HEK293 (cell line): ENCODE results near the gene TOPORS.

Experiments
- CTCF ChIA-PET: fragments of 350-600 bp; formaldehyde crosslinking; extraction: SDS; loops from one replicate; lab custom pipeline; 2021; ENCODE audit warnings: antibody characterized with exemption; lab: Yijun Ruan, JAX
- POLR2A ChIA-PET: fragments of 300-600 bp; formaldehyde crosslinking; extraction: SDS; loops from one replicate; lab custom pipeline; 2020; ENCODE audit warnings: antibody characterized with exemption, inconsistent platforms; lab: Yijun Ruan, JAX
- H3K27ac ChIP-seq: fragments of 200-500 bp; sonication (Bioruptor generic); 2 replicates; pipeline ENCODE4 v1.5.1; 2014; ENCODE audit warnings: low read depth, low read length, control low read depth, inconsistent platforms; ENCODE audit errors: extremely low read depth
- H3K36me3 ChIP-seq, 2 experiments: fragments of 200-500 bp in 1 of 2; sonication (Bioruptor generic) in 1 of 2; 1 replicate in 1 of 2; 2 replicates in 1 of 2; pipeline ENCODE4 v1.5.1; 2014 to 2017; ENCODE audit warnings: inconsistent platforms in 2 of 2, low read length in 2 of 2; ENCODE audit not compliant: control insufficient read depth in 2 of 2, insufficient read depth in 1 of 2
- H3K4me1 ChIP-seq: fragments of 200-500 bp; sonication (Bioruptor generic); 2 replicates; pipeline ENCODE4 v1.5.1; 2014; ENCODE audit warnings: mild to moderate bottlenecking, low read length, inconsistent platforms; ENCODE audit not compliant: control insufficient read depth, insufficient read depth
- H3K4me3 ChIP-seq: 2 replicates; pipeline ENCODE4 v1.5.1; 2011; ENCODE audit warnings: low read depth, mild to moderate bottlenecking, control low read depth, low read length, moderate library complexity
- H3K9me3 ChIP-seq: fragments of 200-500 bp; sonication (Bioruptor generic); 2 replicates; pipeline ENCODE4 v1.5.1; 2014; ENCODE audit warnings: low read depth, low read length, inconsistent platforms; ENCODE audit not compliant: control insufficient read depth, insufficient read depth
- IKZF3 ChIP-seq: fragments of 450-650 bp; IDR thresholded peaks from 2 replicates; pipeline ENCODE4 v1.5.0; 2018; ENCODE audit warnings: missing biosample characterization, mild to moderate bottlenecking, missing genetic modification characterization, moderate library complexity
- INSM2 ChIP-seq: fragments of 450-650 bp; formaldehyde crosslinking; IDR thresholded peaks from 2 replicates; pipeline ENCODE4 v1.5.1; 2016; ENCODE audit warnings: missing biosample characterization, missing genetic modification characterization
- MYNN ChIP-seq: fragments of 450-650 bp; formaldehyde crosslinking; IDR thresholded peaks from 2 replicates; pipeline ENCODE4 v1.5.1; 2016; ENCODE audit warnings: missing biosample characterization, missing genetic modification characterization, borderline replicate concordance
- MZF1 ChIP-seq: fragments of 450-650 bp; formaldehyde crosslinking; IDR thresholded peaks from 2 replicates; pipeline ENCODE4 v1.5.1; 2017; ENCODE audit warnings: missing biosample characterization, missing genetic modification characterization, borderline replicate concordance
- PBX3 ChIP-seq: sonication (generic); formaldehyde crosslinking; IDR thresholded peaks from 2 replicates; pipeline ENCODE4 v1.8.1; 2022; ENCODE audit warnings: mild to moderate bottlenecking, moderate library complexity, missing genetic modification reagents
- PRDM1 ChIP-seq: fragments of 450-650 bp; formaldehyde crosslinking; IDR thresholded peaks from 2 replicates; pipeline ENCODE4; 2016; ENCODE audit warnings: missing biosample characterization, missing genetic modification characterization
- SCRT1 ChIP-seq: fragments of 450-650 bp; formaldehyde crosslinking; IDR thresholded peaks from 2 replicates; pipeline ENCODE4 v1.5.1; 2016; ENCODE audit warnings: missing biosample characterization, missing genetic modification characterization, borderline replicate concordance
- SCRT2 ChIP-seq: fragments of 450-650 bp; formaldehyde crosslinking; IDR thresholded peaks from 2 replicates; pipeline ENCODE4 v1.5.1; 2016; ENCODE audit warnings: missing biosample characterization, missing genetic modification characterization
- ZNF140 ChIP-seq: fragments of 450-650 bp; formaldehyde crosslinking; IDR thresholded peaks from 2 replicates; pipeline ENCODE4 v1.5.1; 2016; ENCODE audit warnings: missing biosample characterization, missing genetic modification characterization
- ZNF174 ChIP-seq: fragments of 450-650 bp; formaldehyde crosslinking; IDR thresholded peaks from 2 replicates; pipeline ENCODE4 v1.5.0; 2017; ENCODE audit warnings: missing biosample characterization, mild to moderate bottlenecking, missing genetic modification characterization
- ZNF175 ChIP-seq: fragments of 450-650 bp; formaldehyde crosslinking; IDR thresholded peaks from 2 replicates; pipeline ENCODE4 v1.5.1; 2016; ENCODE audit warnings: missing biosample characterization, missing genetic modification characterization
- ZNF19 ChIP-seq: fragments of 450-650 bp; formaldehyde crosslinking; IDR thresholded peaks from 2 replicates; pipeline ENCODE4; 2016; ENCODE audit warnings: missing biosample characterization, missing genetic modification characterization, low read depth
- ZNF335 ChIP-seq: fragments of 450-650 bp; formaldehyde crosslinking; conservative IDR thresholded peaks from 2 replicates; pipeline ENCODE4 v1.5.1; 2016; ENCODE audit warnings: missing biosample characterization, missing genetic modification characterization
- ZNF366 ChIP-seq: fragments of 450-650 bp; formaldehyde crosslinking; conservative IDR thresholded peaks from 2 replicates; pipeline ENCODE4 v1.5.1; 2016; ENCODE audit warnings: missing biosample characterization, missing genetic modification characterization
- ZNF530 ChIP-seq: fragments of 450-650 bp; formaldehyde crosslinking; IDR thresholded peaks from 2 replicates; pipeline ENCODE4 v1.5.1; 2016; ENCODE audit warnings: low read depth, missing biosample characterization, missing genetic modification characterization
- ZNF555 ChIP-seq: fragments of 450-650 bp; formaldehyde crosslinking; conservative IDR thresholded peaks from 2 replicates; pipeline ENCODE4 v1.5.1; 2017; ENCODE audit warnings: missing biosample characterization, mild to moderate bottlenecking, missing genetic modification characterization, inconsistent platforms
- ZNF585B ChIP-seq: fragments of 450-650 bp; formaldehyde crosslinking; IDR thresholded peaks from 2 replicates; pipeline ENCODE4 v1.5.1; 2016; ENCODE audit warnings: missing biosample characterization, missing genetic modification characterization
- TF ChIP-seq, protein P1 (sequence below): fragments of 450-650 bp; formaldehyde crosslinking; IDR thresholded peaks from 2 replicates; pipeline ENCODE4 v1.5.1; 2017; ENCODE audit warnings: missing biosample characterization, mild to moderate bottlenecking, missing genetic modification characterization, moderate library complexity
- TF ChIP-seq, protein P2 (sequence below): fragments of 450-650 bp; formaldehyde crosslinking; IDR thresholded peaks from 2 replicates; pipeline ENCODE4; 2016; ENCODE audit warnings: missing biosample characterization, missing genetic modification characterization

TOPORS gene

GRCh38 chr9:32574858-32575257 lies 22.5 kb upstream of the TOPORS start:
- no peak for TF ChIP-seq ZNF530
- TF ChIP-seq, protein P1, sequence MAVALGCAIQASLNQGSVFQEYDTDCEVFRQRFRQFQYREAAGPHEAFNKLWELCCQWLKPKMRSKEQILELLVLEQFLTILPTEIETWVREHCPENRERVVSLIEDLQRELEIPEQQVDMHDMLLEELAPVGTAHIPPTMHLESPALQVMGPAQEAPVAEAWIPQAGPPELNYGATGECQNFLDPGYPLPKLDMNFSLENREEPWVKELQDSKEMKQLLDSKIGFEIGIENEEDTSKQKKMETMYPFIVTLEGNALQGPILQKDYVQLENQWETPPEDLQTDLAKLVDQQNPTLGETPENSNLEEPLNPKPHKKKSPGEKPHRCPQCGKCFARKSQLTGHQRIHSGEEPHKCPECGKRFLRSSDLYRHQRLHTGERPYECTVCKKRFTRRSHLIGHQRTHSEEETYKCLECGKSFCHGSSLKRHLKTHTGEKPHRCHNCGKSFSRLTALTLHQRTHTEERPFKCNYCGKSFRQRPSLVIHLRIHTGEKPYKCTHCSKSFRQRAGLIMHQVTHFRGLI (tag by site-specific recombination) = no peak
- TF ChIP-seq ZNF366 (tag by site-specific recombination) = no peak
- no peak for TF ChIP-seq ZNF175 (tag by site-specific recombination)
- TF ChIP-seq SCRT2 (tag by site-specific recombination) = no peak
- no peak for TF ChIP-seq IKZF3 (tag by site-specific recombination)
- TF ChIP-seq ZNF174 (tag by site-specific recombination) = no peak
- TF ChIP-seq PRDM1 (tag by site-specific recombination) = no peak
- TF ChIP-seq, protein P2, sequence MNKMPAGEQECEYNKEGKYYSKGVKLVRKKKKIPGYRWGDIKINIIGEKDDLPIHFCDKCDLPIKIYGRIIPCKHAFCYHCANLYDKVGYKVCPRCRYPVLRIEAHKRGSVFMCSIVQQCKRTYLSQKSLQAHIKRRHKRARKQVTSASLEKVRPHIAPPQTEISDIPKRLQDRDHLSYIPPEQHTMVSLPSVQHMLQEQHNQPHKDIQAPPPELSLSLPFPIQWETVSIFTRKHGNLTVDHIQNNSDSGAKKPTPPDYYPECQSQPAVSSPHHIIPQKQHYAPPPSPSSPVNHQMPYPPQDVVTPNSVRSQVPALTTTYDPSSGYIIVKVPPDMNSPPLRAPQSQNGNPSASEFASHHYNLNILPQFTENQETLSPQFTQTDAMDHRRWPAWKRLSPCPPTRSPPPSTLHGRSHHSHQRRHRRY (tag by site-specific recombination) = no peak
- H3K4me3 ChIP-seq = no peak overlapping the region
- peaks cover 0 to 6% of the 10 kb centered on the region in 2 experiments; a peak in 1 of 3 replicates for H3K36me3 ChIP-seq
- CTCF ChIA-PET = interaction anchor here (0.8 to 4.0 kb wide), 8 partner anchors 14 to 394 kb away, joined by 3 to 122 read pairs (median 4); partner anchors contain the start of gene RIGI
- POLR2A ChIA-PET = interaction anchor here (0.6 to 0.7 kb wide), 2 partner anchors 191 to 196 kb away, joined by 4 to 5 read pairs; partner anchors contain the start of gene ACO1
- H3K9me3 ChIP-seq = no peaks in the 10 kb centered on the region
- H3K4me1 ChIP-seq = peaks cover 4% of the 10 kb centered on the region; the same call in 1 of the 2 replicates
- H3K27ac ChIP-seq = no peak overlapping the region

DNA sequence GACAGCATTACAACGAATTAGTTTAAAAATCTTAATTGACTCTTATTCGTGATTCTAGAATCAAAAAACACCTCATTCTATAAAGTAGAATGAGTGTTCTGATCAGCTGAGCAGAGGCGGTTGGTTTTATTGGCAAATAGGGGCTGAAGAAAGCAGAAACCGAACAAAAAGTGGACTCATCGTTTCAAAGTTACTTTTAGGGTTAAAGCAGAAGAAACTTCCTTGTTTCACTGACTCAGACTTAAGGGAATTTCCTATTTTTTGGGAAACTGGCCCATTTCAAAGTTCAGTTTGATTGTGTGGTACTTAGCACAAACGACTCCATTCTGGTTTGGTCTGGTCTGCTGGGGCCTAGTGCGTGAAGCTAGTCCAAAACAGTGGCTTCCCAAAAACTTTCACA lies 21.4 kb upstream of the TOPORS start:
- no peak overlapping the region for H3K4me3 ChIP-seq
- TF ChIP-seq ZNF140 (no peak), ZNF335 (tag by site-specific recombination) (no peak), MYNN (tag by site-specific recombination) (no peak), ZNF555 (tag by site-specific recombination) (no peak), INSM2 (no peak), ZNF585B (tag by site-specific recombination) (no peak), SCRT1 (no peak), MZF1 (tag by site-specific recombination) (no peak), PBX3 (CRISPR knock-in tag) (no peak), ZNF19 (tag by site-specific recombination) (no peak)
- H3K27ac ChIP-seq = no peak overlapping the region
- H3K36me3 ChIP-seq = peaks cover 0 to 14% of the 10 kb centered on the region in 2 experiments; a peak in 2 of 3 replicates
- ChIA-PET CTCF (interaction anchor here (0.7 to 4.0 kb wide), 8 partner anchors 10 to 652 kb away, joined by 3 to 122 read pairs (median 8); partner anchors contain the start of gene RIGI), POLR2A (interaction anchor here (2.3 kb wide), 1 partner anchor 10 kb away, joined by 11 read pairs; no protein-coding TSS in a partner anchor)
- peaks cover 4% of the 10 kb centered on the region; the same call in 1 of the 2 replicates for H3K4me1 ChIP-seq
- H3K9me3 ChIP-seq = no peaks in the 10 kb centered on the region
